IMR-90 (cell line): Measurements from ENCODE around the gene CFHR3. TPM values are rescaled to one million over a fixed set of nuclear protein-coding genes. Genes with fewer than 3 reads are reported as not detected.

ENCODE experiments used
- ATAC-seq: fragments of 200-7000 bp; cut with Tn5 transposase; 2 replicates; pipeline ENCODE4 v1.9.1; 2020; ENCODE audit warnings: low read depth, mild to moderate bottlenecking, moderate library complexity
- BruUV-seq: library from RNA; stranded (reverse); fragments of 400-500 nt; replicated peaks from 2 replicates; lab custom pipeline; 2021; lab: Mats Ljungman, UMichigan
- CTCF ChIA-PET: fragments of 300-600 bp; formaldehyde crosslinking; extraction: SDS; loops from one replicate; lab custom pipeline; 2021; ENCODE audit warnings: antibody characterized with exemption; lab: Yijun Ruan, JAX
- POLR2A ChIA-PET: fragments of 300-600 bp; sonication (Branson Sonifier 250); formaldehyde crosslinking; loops from one replicate; lab custom pipeline; 2022; ENCODE audit warnings: antibody characterized with exemption; ENCODE audit not compliant: unreplicated experiment; lab: Charles Lee
- DNase-seq: peaks from one replicate; pipeline ENCODE4 v3.0.0; 2013
- H2AFZ ChIP-seq: replicated peaks from 2 replicates; pipeline ENCODE3; 2013; ENCODE audit warnings: low read length, mild to moderate bottlenecking; ENCODE audit not compliant: poor library complexity
- H2AK5ac ChIP-seq: 2 replicates; pipeline ENCODE4 v1.6.1; 2013; ENCODE audit warnings: low read depth, low read length, inconsistent platforms
- H2AK9ac ChIP-seq: replicated peaks from 2 replicates; pipeline ENCODE3; 2013; ENCODE audit warnings: mild to moderate bottlenecking, low read depth, low read length, moderate library complexity; ENCODE audit not compliant: poor library complexity
- H2BK120ac ChIP-seq: 2 replicates; pipeline ENCODE4 v1.6.1; 2013; ENCODE audit warnings: low read depth, low read length, inconsistent platforms
- H2BK15ac ChIP-seq: 3 replicates; pipeline ENCODE4 v1.6.1; 2013; ENCODE audit warnings: low read depth, low read length, inconsistent platforms
- H2BK20ac ChIP-seq: 2 replicates; pipeline ENCODE4 v1.6.1; 2013; ENCODE audit warnings: low read depth, mild to moderate bottlenecking, inconsistent platforms, low read length, moderate library complexity
- H2BK5ac ChIP-seq: 2 replicates; pipeline ENCODE4 v1.6.1; 2013; ENCODE audit warnings: mild to moderate bottlenecking, low read depth, low read length, inconsistent platforms; ENCODE audit not compliant: poor library complexity, severe bottlenecking
- H3K14ac ChIP-seq: replicated peaks from 2 replicates; pipeline ENCODE4 v1.6.1; 2013; ENCODE audit warnings: low read depth, low read length, inconsistent platforms
- H3K18ac ChIP-seq: 2 replicates; pipeline ENCODE4 v1.6.1; 2013; ENCODE audit warnings: low read depth, low read length, control low read depth
- H3K23ac ChIP-seq: 2 replicates; pipeline ENCODE4 v1.6.1; 2013; ENCODE audit warnings: low read depth, low read length, inconsistent platforms
- H3K27ac ChIP-seq: 2 replicates; pipeline ENCODE4 v1.5.1; 2013; ENCODE audit warnings: mild to moderate bottlenecking, control low read depth, low read length; ENCODE audit not compliant: insufficient read depth
- H3K27me3 ChIP-seq: 2 replicates; pipeline ENCODE4 v1.6.1; 2013; ENCODE audit warnings: low read length; ENCODE audit not compliant: control insufficient read depth, insufficient read depth
- H3K36me3 ChIP-seq: 2 replicates; pipeline ENCODE4 v1.6.1; 2013; ENCODE audit warnings: low read length, mixed read lengths; ENCODE audit not compliant: control insufficient read depth, insufficient read depth
- H3K4ac ChIP-seq: 2 replicates; pipeline ENCODE4 v1.6.1; 2013; ENCODE audit warnings: low read depth, low read length, inconsistent platforms
- H3K4me1 ChIP-seq: 2 replicates; pipeline ENCODE4 v1.6.1; 2013; ENCODE audit warnings: low read length, mixed read lengths; ENCODE audit not compliant: control insufficient read depth, insufficient read depth
- H3K4me2 ChIP-seq: 2 replicates; pipeline ENCODE4 v1.6.1; 2013; ENCODE audit warnings: low read depth, mild to moderate bottlenecking, control low read depth, low read length, moderate library complexity
- H3K4me3 ChIP-seq: 2 replicates; pipeline ENCODE4 v1.5.1; 2013; ENCODE audit warnings: low read depth, mild to moderate bottlenecking, control low read depth, low read length, moderate library complexity; ENCODE audit not compliant: insufficient read depth
- H3K56ac ChIP-seq: 2 replicates; pipeline ENCODE4 v1.6.1; 2013; ENCODE audit warnings: low read length, inconsistent platforms; ENCODE audit not compliant: insufficient read depth; ENCODE audit errors: extremely low read depth
- H3K79me1 ChIP-seq, 2 experiments: 2 replicates each; pipeline ENCODE4 v1.6.1; 2013; ENCODE audit warnings: low read length in 2 of 2, inconsistent platforms in 1 of 2, low read depth in 1 of 2
- H3K9ac ChIP-seq: 2 replicates; pipeline ENCODE4 v1.6.1; 2013; ENCODE audit warnings: low read depth, low read length, control low read depth
- H3K9me1 ChIP-seq: 2 replicates; pipeline ENCODE4 v1.6.1; 2013; ENCODE audit warnings: low read length, inconsistent platforms; ENCODE audit not compliant: insufficient read depth
- H3K9me3 ChIP-seq: 2 replicates; pipeline ENCODE4 v1.6.1; 2013; ENCODE audit warnings: low read length; ENCODE audit not compliant: control insufficient read depth, insufficient read depth
- H4K20me1 ChIP-seq: 2 replicates; pipeline ENCODE4 v1.6.1; 2013; ENCODE audit warnings: low read length, inconsistent platforms; ENCODE audit not compliant: insufficient read depth
- H4K5ac ChIP-seq: 2 replicates; pipeline ENCODE4 v1.6.1; 2013; ENCODE audit warnings: mild to moderate bottlenecking, low read depth, low read length, control low read depth
- H4K8ac ChIP-seq, 2 experiments: 2 replicates each; pipeline ENCODE4 v1.6.1; 2013; ENCODE audit warnings: low read depth in 2 of 2, low read length in 2 of 2, control low read depth in 1 of 2, inconsistent platforms in 1 of 2
- H4K91ac ChIP-seq: 2 replicates; pipeline ENCODE4 v1.6.1; 2013; ENCODE audit warnings: low read depth, low read length, inconsistent platforms; ENCODE audit not compliant: insufficient read depth
- BHLHE40 ChIP-seq: fragments of 150-350 bp; IDR thresholded peaks from 2 replicates; pipeline ENCODE4 v1.6.1; 2016; ENCODE audit warnings: mild to moderate bottlenecking, low read depth, low read length
- CEBPB ChIP-seq: IDR thresholded peaks from 2 replicates; pipeline ENCODE4 v1.6.1; 2012; ENCODE audit warnings: low read depth, low read length, improper control_type of control experiment
- FOS ChIP-seq: fragments of 150-350 bp; IDR thresholded peaks from 2 replicates; pipeline ENCODE4 v1.6.1; 2016; ENCODE audit warnings: low read depth, low read length
- MXI1 ChIP-seq: IDR thresholded peaks from 2 replicates; pipeline ENCODE4 v1.6.1; 2012; ENCODE audit warnings: low read depth, mild to moderate bottlenecking, low read length, moderate library complexity, borderline replicate concordance
- RAD21 ChIP-seq: IDR thresholded peaks from 2 replicates; pipeline ENCODE4 v1.6.1; 2012; ENCODE audit warnings: low read length, improper control_type of control experiment
- RCOR1 ChIP-seq: IDR thresholded peaks from 2 replicates; pipeline ENCODE4 v1.6.1; 2012; ENCODE audit warnings: mild to moderate bottlenecking, low read length, improper control_type of control experiment; ENCODE audit not compliant: insufficient replicate concordance
- WGBS, 2 experiments: methylation state at CpG; one replicate each; pipeline versions ENCODE4 v1.1.5 to v1.1.7; 2013; ENCODE audit warnings: missing lambda C conversion rate in 2 of 2; ENCODE audit not compliant: insufficient read length in 1 of 2; ENCODE audit errors: extremely low coverage in 2 of 2; 5-methylcytosine and 5-hydroxymethylcytosine counted together
- dilution Hi-C: fragments of 300-500 bp; cut with HindIII; formaldehyde crosslinking; loops from one replicate; pipeline ENCODE4 v1.14.3; 2018; ENCODE audit warnings: low sequenced_read_pairs; ENCODE audit not compliant: unreplicated experiment
- in situ Hi-C: fragments of 300-500 bp; cut with MboI; formaldehyde crosslinking; loops from 3 replicates; pipeline ENCODE4 v1.14.3; 2019; ENCODE audit warnings: low sequenced_read_pairs, inconsistent platforms, mixed read lengths
- intact Hi-C: fragments of 100-400 bp; cut with micrococcal nuclease; formaldehyde crosslinking; loops from 2 replicates; pipeline ENCODE4 v1.10.0; 2022
- polyA plus RNA-seq, 3 experiments: library from polyadenylated mRNA; depleted of rRNA; stranded (reverse); fragments of >200 nt; gene quantifications; 2 replicates each; pipeline ENCODE4 v1.2.3, GENCODE V29; 2012; ENCODE audit warnings: low replicate concordance in 1 of 3
- total RNA-seq: library from RNA; depleted of rRNA; stranded (reverse); fragments of >200 nt; gene quantifications from 2 replicates; pipeline ENCODE4 v1.2.3, GENCODE V29; 2012
- TF ChIP-seq, protein P1 (sequence below): fragments of 150-350 bp; IDR thresholded peaks from 2 replicates; pipeline ENCODE4 v1.6.1; 2017; ENCODE audit warnings: mild to moderate bottlenecking, antibody characterized with exemption, low read length, low read depth

Gene CFHR3
- total and polyA plus RNA-seq, 2 of the 4 experiments (the other 2 are of a cell fraction): not detected

DNA sequence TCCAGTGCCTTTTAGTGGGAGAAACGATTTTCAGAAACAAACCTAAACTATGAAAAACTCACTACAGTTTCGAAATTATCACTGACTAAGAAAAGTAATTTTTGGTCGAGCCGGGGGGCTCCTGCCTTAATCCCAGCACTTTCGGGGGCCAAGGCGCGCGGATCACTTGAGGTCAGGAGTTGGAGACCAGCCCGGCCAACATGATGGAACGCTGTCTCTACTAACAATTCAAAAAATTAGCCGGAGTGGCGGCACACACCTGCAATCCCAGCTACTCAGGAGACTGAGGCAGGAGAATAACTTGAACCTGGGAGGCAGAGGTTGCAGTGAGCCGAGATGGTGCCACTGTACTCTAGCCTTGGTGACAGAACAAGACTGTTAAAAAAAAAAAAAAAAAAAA, 3.0 kb downstream of the CFHR3 start:
- Histone ChIP-seq H3K18ac (no peak overlapping the region), H2BK15ac (no peak overlapping the region), H3K9me1 (no peaks in the 10 kb centered on the region), H3K36me3 (no peaks in the 10 kb centered on the region), H3K27me3 (no peaks in the 10 kb centered on the region), H3K79me1 (no peaks in the 10 kb centered on the region), H2BK120ac (no peak overlapping the region), H3K4me3 (no peak overlapping the region), H2BK5ac (no peak overlapping the region), H3K14ac (no peak overlapping the region), H4K8ac (no peak overlapping the region), H3K4me2 (no peak overlapping the region), H2AK9ac (no peak overlapping the region), H3K4ac (no peak overlapping the region), H3K56ac (no peak overlapping the region), H3K9me3 (no peaks in the 10 kb centered on the region), H3K4me1 (no peaks in the 10 kb centered on the region), H3K23ac (no peak overlapping the region), H4K5ac (no peak overlapping the region), H3K9ac (no peak overlapping the region), H2AK5ac (no peak overlapping the region), H4K91ac (no peak overlapping the region), H2BK20ac (no peak overlapping the region), H3K27ac (no peak overlapping the region), H4K20me1 (no peaks in the 10 kb centered on the region), H2AFZ (no peak overlapping the region)
- dilution Hi-C loops (no loop called here), in situ Hi-C loops (no loop called here), intact Hi-C loops (no loop called here)
- POLR2A ChIA-PET: no interaction called here
- ATAC-seq (no peak), DNase-seq (no peak)
- CTCF ChIA-PET: no interaction called here
- no TSS peak for BruUV-seq
- no CpG with 5 or more reads among the region's 13 CpGs for WGBS, 2 experiments
- TF ChIP-seq FOS (no peak), RAD21 (no peak), CEBPB (no peak), BHLHE40 (no peak), RCOR1 (no peak), MXI1 (no peak)
- TF ChIP-seq, protein P1, sequence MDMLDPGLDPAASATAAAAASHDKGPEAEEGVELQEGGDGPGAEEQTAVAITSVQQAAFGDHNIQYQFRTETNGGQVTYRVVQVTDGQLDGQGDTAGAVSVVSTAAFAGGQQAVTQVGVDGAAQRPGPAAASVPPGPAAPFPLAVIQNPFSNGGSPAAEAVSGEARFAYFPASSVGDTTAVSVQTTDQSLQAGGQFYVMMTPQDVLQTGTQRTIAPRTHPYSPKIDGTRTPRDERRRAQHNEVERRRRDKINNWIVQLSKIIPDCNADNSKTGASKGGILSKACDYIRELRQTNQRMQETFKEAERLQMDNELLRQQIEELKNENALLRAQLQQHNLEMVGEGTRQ: no peak
